ENCODE data around the gene LCN9. TPM values are rescaled to one million over a fixed set of nuclear protein-coding genes. Genes with fewer than 3 reads are reported as not detected.
"Not testable (repeated sequence)": the region's sequence is repeated elsewhere in the genome, so short reads cannot be mapped to it uniquely, and the experiment has no call there.

The LCN9 gene
- total and polyA plus RNA-seq, 5 donors, result not detected

DNA sequence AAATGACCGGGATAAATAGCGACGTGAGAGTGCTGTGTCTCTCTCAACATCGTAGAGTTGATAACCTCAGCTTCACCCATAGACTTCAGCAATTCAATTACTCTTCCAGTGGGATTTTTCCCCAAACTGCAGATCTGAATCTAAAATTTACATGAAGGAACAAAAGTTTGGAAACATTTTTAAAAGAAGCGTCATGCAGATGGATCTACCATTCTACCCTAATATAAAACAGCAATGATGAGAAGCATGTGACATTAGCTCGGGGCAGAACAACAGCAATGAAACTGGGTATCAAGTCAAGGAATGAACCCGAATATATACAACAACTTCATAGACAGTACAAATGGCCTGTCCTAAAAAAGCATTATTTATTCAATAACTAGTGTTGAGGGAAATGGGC is 42.6 kb upstream of the LCN9 start:
- no peaks in the 10 kb centered on the region for H3K9me3 ChIP-seq (ENCODE audit: control insufficient read depth, low read length)
- WGBS, result 59% methylated on average over 7 of the region's 7 CpGs
- no peak overlapping the region for H3K27ac ChIP-seq (ENCODE audit: low read length)
- no peaks in the 10 kb centered on the region for H3K4me1 ChIP-seq (ENCODE audit: control insufficient read depth, insufficient read depth, low read length)
- ATAC-seq, result no peak
- no peak overlapping the region for H3K4me3 ChIP-seq (ENCODE audit: low read length)
- DNase-seq, result no peak
- H3K27me3 ChIP-seq (ENCODE audit: control insufficient read depth, insufficient read depth), result no peaks in the 10 kb centered on the region
- intact Hi-C loops (cut with DNase I), result no loop called here

DNA sequence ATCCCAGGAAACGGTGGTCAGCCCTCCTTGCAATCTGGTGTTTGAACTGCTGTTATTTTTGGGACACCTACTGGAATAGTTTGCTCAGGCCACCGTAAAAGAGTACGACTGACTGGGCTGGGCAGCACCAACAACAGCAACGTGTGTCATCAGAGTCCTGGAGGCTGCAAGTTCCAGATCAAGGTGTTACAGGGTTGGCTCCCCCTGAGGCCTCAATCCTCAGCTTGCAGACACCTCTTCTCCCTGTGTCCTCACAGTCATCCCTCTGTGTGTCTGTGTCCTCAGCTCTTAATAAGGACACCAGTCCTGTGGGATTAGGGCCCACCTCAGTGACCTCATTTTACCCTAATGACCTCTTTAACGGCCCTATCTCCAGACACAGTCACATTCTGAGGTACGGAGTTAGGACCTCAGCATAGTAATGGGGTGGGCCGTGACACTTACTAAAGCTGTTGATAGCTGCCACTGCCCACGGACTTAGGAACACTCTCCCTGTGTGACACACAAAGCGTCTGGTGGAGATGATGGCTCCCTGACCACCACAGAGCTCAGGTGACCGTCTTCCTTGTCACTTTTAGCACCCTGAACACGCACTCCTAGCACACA is 40.6 kb upstream of the LCN9 start:
- H3K4me1 ChIP-seq (ENCODE audit: control insufficient read depth, insufficient read depth, low read length), result no peaks in the 10 kb centered on the region
- H3K27me3 ChIP-seq (ENCODE audit: control insufficient read depth, insufficient read depth), result no peaks in the 10 kb centered on the region
- H3K27ac ChIP-seq (ENCODE audit: low read length), result no peak overlapping the region
- no peak for DNase-seq
- intact Hi-C loops (cut with DNase I), result no loop called here
- no peak for ATAC-seq
- H3K9me3 ChIP-seq (ENCODE audit: control insufficient read depth, low read length), result no peaks in the 10 kb centered on the region
- H3K4me3 ChIP-seq (ENCODE audit: low read length), result no peak overlapping the region
- 45% methylated on average over 11 of the region's 11 CpGs for WGBS

DNA sequence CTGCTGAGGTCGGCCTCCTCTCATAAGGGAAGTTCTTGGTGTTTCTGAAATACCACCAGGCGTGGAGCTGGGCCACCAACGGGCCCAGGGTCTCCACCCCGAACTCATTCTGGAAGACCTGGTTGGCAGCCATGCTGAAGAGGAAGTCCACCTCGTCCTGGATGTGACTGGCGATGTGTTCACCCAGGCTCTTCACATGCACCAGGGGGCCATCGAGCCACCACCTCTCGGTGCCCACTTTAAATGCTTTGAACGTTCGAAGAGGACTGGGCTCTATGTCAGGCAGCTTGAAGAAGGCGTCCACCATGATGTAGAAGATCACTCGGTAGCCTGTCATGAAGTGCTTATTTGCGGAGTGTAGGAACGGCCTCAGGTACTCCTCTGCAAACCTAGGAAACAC is 38.8 kb upstream of the LCN9 start:
- ATAC-seq, result no peak
- no peaks in the 10 kb centered on the region for H3K4me1 ChIP-seq (ENCODE audit: control insufficient read depth, insufficient read depth, low read length)
- no peaks in the 10 kb centered on the region for H3K27me3 ChIP-seq (ENCODE audit: control insufficient read depth, insufficient read depth)
- intact Hi-C loops (cut with DNase I), result no loop called here
- no peaks in the 10 kb centered on the region for H3K9me3 ChIP-seq (ENCODE audit: control insufficient read depth, low read length)
- WGBS, result 90% methylated on average over 14 of the region's 14 CpGs
- no peak overlapping the region for H3K27ac ChIP-seq (ENCODE audit: low read length)
- no peak for DNase-seq
- H3K4me3 ChIP-seq (ENCODE audit: low read length), result no peak overlapping the region

DNA sequence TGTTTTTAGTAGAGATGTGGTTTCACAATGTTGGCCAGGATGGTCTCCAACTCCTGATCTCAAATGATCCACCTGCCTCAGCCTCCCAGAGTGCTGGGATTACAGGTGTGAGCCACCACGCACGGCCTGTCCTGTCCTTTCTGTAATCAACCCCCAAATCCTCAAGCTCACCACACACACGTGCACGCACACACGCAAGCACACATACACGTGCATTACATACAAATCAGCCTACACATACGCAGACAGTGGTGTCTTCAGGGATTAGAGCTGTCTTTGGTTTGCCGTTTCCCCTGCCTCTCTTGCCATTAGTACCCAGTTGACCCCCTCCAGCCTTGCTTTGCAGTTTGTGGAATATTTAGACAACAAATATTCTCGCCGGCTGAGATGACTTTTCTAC is 30.3 kb upstream of the LCN9 start:
- H3K4me3 ChIP-seq (ENCODE audit: low read length), result no peak overlapping the region
- DNase-seq (no peak), ATAC-seq (no peak)
- 89% methylated on average over 10 of the region's 10 CpGs for WGBS
- intact Hi-C loops (cut with DNase I), result no loop called here
- H3K27me3 ChIP-seq (ENCODE audit: control insufficient read depth, insufficient read depth), result no peaks in the 10 kb centered on the region
- no peaks in the 10 kb centered on the region for H3K9me3 ChIP-seq (ENCODE audit: control insufficient read depth, low read length)
- H3K27ac ChIP-seq (ENCODE audit: low read length), result no peak overlapping the region
- no peaks in the 10 kb centered on the region for H3K4me1 ChIP-seq (ENCODE audit: control insufficient read depth, insufficient read depth, low read length)

DNA sequence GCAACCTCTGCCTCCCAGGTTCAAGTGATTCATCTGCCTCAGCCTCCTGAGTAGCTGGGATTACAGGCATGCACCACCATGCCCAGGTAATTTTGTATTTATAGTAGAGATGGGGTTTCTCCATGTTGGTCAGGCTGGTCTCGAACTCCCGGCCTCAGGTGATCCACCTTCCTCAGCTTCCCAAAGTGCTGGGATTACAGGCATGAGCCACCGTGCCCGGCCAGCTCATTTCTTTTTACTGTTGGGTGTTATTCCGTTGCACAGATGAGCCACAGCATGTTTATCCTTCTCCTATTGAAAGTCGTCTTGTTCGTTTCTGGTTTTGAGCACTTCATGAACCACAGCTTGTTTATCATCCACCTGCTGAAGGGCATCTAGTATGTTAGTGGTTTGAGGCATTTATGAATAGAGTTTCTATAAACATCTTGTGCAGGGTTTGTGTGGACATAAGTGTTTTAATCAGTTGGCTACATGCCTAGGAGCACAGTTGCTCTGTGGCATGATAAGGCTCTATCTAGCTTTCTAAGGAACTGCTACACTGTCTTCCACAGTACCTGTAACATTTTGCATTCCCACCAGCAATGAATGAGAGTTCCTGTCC is 26.1 kb upstream of the LCN9 start:
- H3K4me3 ChIP-seq (ENCODE audit: low read length); intact Hi-C loops (cut with DNase I); ATAC-seq; H3K4me1 ChIP-seq (ENCODE audit: control insufficient read depth, insufficient read depth, low read length); H3K27me3 ChIP-seq (ENCODE audit: control insufficient read depth, insufficient read depth); DNase-seq; H3K9me3 ChIP-seq (ENCODE audit: control insufficient read depth, low read length); H3K27ac ChIP-seq (ENCODE audit: low read length): not testable (repeated sequence)
- 71% methylated on average over 7 of the region's 7 CpGs for WGBS

DNA sequence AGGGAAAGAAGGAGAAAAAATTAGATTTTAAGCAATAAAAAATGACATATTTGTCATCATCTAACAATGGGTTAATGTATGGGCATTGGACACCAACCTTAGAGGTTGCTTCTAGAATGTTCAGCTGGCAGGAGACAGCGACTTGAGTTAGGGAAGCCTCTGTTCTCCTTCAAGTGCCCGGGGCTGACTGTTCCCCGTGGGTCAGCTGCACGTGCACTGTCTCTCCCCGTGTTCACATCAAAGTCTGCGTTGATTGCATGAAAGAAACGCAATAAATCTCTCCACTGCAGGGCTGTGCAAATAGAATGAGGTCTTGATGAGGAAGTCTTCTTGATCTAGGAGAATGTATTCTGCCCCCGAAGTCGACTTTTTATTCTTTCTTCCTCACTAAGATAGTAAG is 23.9 kb upstream of the LCN9 start, which contains the start of gene GLT6D1:
Gene GLT6D1 (minus strand): TSS at position 345 of the 400 bp plus-strand sequence. CDS start 353 bp downstream, outside the sequence.
- DNase-seq (no peak), ATAC-seq (no peak)
- H3K9me3 ChIP-seq (ENCODE audit: control insufficient read depth, low read length), result no peaks in the 10 kb centered on the region
- no peak within 1 kb of the TSS for H3K27ac ChIP-seq (ENCODE audit: low read length)
- no peaks in the 10 kb centered on the region for H3K4me1 ChIP-seq (ENCODE audit: control insufficient read depth, insufficient read depth, low read length)
- H3K4me3 ChIP-seq (ENCODE audit: low read length), result no peak within 1 kb of the TSS
- intact Hi-C loops (cut with DNase I), result no loop called here
- WGBS, result 81% methylated on average over 9 of the region's 9 CpGs
- H3K27me3 ChIP-seq (ENCODE audit: control insufficient read depth, insufficient read depth), result no peaks in the 10 kb centered on the region

DNA sequence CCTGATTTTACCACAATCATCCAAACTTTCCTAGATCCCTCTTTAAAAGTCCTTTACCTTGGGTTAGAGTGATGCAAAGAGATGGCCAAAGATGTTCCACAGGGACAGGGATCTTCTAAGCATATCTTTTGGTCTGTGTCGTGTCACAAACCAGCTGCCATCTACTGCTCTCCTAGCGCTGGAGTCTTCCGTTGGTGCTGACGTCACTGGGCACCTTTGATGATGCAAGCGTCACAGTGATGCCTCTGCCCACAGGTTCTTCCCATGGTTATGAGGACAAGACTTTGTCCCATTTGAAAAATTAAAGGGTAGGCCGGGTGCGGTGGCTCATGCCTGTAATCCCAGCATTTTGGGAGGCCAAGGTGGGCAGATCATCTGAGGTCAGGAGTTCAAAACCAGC is 22.1 kb upstream of the LCN9 start:
- intact Hi-C loops (cut with DNase I), result no loop called here
- 84% methylated on average over 7 of the region's 7 CpGs for WGBS

DNA sequence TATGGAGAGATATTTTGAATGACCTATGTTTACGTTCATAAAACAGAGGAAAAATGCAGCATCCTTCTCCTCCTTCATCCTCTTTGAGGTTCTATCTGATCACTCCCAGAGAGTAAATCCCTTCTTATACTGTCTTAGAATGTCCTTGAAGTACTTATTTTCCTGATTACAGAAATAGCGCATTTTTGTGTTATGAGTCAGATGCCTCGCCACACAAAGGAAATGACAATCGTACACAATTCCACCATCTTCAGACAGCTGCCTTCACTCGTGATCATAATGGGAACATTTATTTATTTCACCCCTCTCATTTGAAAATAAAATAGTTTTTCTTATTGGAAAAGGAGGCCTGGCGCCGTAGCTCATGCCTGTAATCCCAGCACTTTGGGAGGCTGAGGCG is 21.4 kb upstream of the LCN9 start:
- Histone ChIP-seq H3K27ac (ENCODE audit: low read length) (no peak overlapping the region), H3K9me3 (ENCODE audit: control insufficient read depth, low read length) (peaks cover 4% of the 10 kb centered on the region), H3K4me3 (ENCODE audit: low read length) (no peak overlapping the region), H3K4me1 (ENCODE audit: control insufficient read depth, insufficient read depth, low read length) (no peaks in the 10 kb centered on the region), H3K27me3 (ENCODE audit: control insufficient read depth, insufficient read depth) (no peaks in the 10 kb centered on the region)
- ATAC-seq, result no peak
- DNase-seq, result no peak
- intact Hi-C loops (cut with DNase I), result no loop called here
- WGBS, result 63% methylated on average over 8 of the region's 8 CpGs

More for the DNA sequence above, 22.1 kb upstream of the LCN9 start:
- ATAC-seq, result no peak
- no peak overlapping the region for H3K4me3 ChIP-seq (ENCODE audit: low read length)
- H3K4me1 ChIP-seq (ENCODE audit: control insufficient read depth, insufficient read depth, low read length), result no peaks in the 10 kb centered on the region
- H3K27ac ChIP-seq (ENCODE audit: low read length), result no peak overlapping the region
- no peak for DNase-seq
- no peaks in the 10 kb centered on the region for H3K27me3 ChIP-seq (ENCODE audit: control insufficient read depth, insufficient read depth)
- peaks cover 4% of the 10 kb centered on the region for H3K9me3 ChIP-seq (ENCODE audit: control insufficient read depth, low read length)

DNA sequence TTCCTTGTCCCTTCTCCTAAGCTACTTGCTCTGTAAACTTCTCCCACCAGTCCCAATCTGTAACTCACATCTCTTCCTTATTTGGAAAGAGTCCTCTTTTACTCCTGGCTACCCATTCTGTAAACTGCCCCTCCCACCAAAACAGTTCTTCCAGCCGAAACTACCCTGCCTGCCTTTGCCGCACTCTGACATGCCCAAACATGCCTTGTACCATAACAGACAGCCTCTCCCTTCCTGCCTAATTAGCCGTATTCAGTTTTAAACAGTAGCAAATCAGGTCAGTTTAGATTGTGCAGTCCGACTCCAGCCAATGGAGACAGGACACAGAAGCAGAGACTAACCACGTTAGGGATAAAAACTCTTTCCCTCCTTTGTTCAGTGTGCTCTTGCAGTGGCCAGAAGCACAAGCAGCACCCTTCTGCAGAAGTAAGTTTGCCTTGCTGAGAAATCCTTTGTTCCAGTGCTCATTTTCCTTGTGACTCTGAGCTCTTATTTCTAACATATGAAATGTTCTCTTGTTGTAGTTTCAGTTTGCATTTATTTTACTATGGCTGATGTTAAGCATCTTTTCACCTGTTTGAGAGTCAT is 18.4 kb upstream of the LCN9 start:
- intact Hi-C loops (cut with DNase I), result no loop called here
- H3K27me3 ChIP-seq (ENCODE audit: control insufficient read depth, insufficient read depth), result no peaks in the 10 kb centered on the region
- H3K9me3 ChIP-seq (ENCODE audit: control insufficient read depth, low read length), result peaks cover 16% of the 10 kb centered on the region
- no peak overlapping the region for H3K4me3 ChIP-seq (ENCODE audit: low read length)
- H3K27ac ChIP-seq (ENCODE audit: low read length), result no peak overlapping the region
- WGBS, result 86% methylated on average over 5 of the region's 5 CpGs
- no peak for ATAC-seq
- H3K4me1 ChIP-seq (ENCODE audit: control insufficient read depth, insufficient read depth, low read length), result no peaks in the 10 kb centered on the region
- DNase-seq, result no peak

DNA sequence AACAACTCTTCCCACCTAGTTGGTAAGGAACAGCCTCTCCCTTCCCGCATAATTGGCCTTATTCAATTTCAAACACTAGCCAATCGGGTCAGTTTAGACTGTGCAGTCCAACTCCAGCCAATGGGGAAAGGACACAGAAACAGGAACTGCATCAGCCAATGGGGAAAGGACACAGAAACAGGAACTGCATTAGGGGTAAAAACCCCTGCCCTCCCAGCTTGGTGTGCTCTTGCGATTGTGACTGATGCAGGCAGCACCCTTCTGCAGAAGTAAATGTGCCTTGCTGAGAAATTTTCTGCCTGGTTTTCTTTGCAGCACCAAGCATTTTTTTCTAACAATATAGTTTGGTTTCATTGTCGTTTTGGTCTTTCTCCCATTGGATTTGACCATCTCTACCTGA is 15.2 kb upstream of the LCN9 start:
- no peak overlapping the region for H3K27ac ChIP-seq (ENCODE audit: low read length)
- ATAC-seq (no peak), DNase-seq (no peak)
- H3K9me3 ChIP-seq (ENCODE audit: control insufficient read depth, low read length), result peaks cover 16% of the 10 kb centered on the region
- H3K27me3 ChIP-seq (ENCODE audit: control insufficient read depth, insufficient read depth), result no peaks in the 10 kb centered on the region
- H3K4me3 ChIP-seq (ENCODE audit: low read length), result no peak overlapping the region
- H3K4me1 ChIP-seq (ENCODE audit: control insufficient read depth, insufficient read depth, low read length), result no peaks in the 10 kb centered on the region
- intact Hi-C loops (cut with DNase I), result no loop called here
- WGBS, result 80% methylated on average over 4 of the region's 4 CpGs

DNA sequence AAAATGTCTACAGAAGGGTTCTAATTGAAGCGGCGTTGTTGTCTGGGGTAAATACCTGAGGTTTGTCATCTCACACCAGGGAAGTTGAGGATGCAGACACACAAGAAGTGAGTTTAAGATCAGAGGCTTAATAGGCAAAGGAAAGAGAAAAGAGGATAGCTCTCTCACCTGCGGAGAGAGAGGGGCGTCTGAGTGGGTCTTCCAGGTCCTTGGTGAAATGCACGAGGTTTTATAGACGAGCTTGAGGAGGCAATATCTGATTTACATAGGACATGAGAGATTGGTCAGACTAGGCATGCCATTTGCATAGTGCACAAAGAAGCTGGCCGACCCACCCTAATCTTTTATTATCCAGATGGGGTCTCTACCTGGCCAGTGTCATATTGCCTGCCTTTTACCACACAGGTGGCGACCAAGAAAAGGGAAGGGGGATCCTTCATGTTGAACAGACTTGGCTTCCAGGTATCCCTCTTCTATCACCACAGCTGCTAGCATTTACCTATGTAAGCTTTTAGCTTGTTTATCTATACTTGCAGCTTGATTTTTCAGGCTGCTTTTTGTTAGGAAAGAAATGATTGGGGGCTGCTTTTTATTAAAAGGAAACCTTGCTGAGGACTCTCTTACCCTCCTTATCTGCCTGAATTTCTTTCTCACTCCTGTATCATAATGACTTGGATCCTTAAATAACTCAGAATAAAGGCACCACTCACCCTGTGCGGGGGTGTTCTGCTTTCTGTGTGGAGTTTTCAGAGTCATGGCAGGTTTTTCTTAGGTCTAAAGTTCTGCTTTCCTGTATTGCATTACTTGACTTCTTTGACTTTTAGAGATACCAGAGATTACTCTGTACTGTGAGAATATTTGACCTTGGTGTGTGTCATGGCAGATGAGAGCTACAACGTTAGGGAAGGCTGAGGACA is 14.4 kb upstream of the LCN9 start:
- Histone ChIP-seq H3K27ac (ENCODE audit: low read length) (no peak overlapping the region), H3K27me3 (ENCODE audit: control insufficient read depth, insufficient read depth) (no peaks in the 10 kb centered on the region), H3K4me3 (ENCODE audit: low read length) (no peak overlapping the region), H3K4me1 (ENCODE audit: control insufficient read depth, insufficient read depth, low read length) (no peaks in the 10 kb centered on the region), H3K9me3 (ENCODE audit: control insufficient read depth, low read length) (peaks cover 16% of the 10 kb centered on the region)
- intact Hi-C loops (cut with DNase I), result no loop called here
- 79% methylated on average over 10 of the region's 10 CpGs for WGBS
- DNase-seq, result no peak
- no peak for ATAC-seq
